GM10248 (cell line): ENCODE results near the gene MAPT.
"Not testable (repeated sequence)": the region's sequence is repeated elsewhere in the genome, so short reads cannot be mapped to it uniquely, and the experiment has no call there.

Experiments used
- CTCF ChIA-PET: fragments of 300-600 bp; sonication (Branson Sonifier 250); formaldehyde crosslinking; extraction: SDS; loops from one replicate; lab custom pipeline; 2021; ENCODE audit warnings: antibody characterized with exemption; lab: Yijun Ruan, JAX
- POLR2A ChIA-PET: fragments of 350-650 bp; sonication (Branson Sonifier 250); formaldehyde crosslinking; extraction: SDS; loops from one replicate; lab custom pipeline; 2020; ENCODE audit warnings: antibody characterized with exemption; lab: Yijun Ruan, JAX
- DNase-seq: peaks from one replicate; pipeline ENCODE4 v3.0.0; 2012; ENCODE audit errors: extremely low spot score
- TF ChIP-seq, protein P1 (sequence below): IDR thresholded peaks from 2 replicates; pipeline ENCODE4 v1.5.1; 2012; ENCODE audit warnings: mild to moderate bottlenecking, low read depth; ENCODE audit errors: extremely low read depth, missing control alignments, control extremely low read depth

MAPT gene

DNA sequence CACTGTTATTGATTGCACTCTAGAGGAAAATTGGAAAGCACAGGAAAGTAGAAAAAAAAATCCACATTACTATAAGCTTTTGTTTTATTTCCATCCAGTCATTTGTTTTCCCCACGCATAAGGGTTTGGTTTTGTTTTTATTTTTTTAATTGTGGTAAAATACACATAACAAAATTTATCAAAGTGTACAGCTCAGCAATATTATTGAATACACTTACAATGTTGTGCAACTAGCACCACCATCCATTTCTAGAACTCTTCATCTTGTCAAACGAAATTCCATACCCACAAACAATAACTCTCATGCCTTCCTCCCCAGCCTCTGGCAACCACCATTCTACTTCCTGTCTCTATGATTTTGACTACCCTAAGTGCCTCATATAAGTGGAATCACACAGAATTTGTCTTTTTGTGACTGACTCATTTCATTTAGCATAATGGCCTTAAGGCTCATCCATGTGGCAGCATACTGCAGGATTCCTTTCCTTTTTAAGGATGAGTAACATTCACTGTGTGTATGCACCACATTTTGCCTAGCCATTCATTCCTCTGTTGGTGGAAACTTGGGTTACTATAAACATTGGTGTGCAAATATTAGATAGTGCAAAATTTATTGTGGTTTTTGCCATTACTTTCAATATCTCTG, 38.5 kb upstream of the MAPT start:
- TF ChIP-seq, protein P1, sequence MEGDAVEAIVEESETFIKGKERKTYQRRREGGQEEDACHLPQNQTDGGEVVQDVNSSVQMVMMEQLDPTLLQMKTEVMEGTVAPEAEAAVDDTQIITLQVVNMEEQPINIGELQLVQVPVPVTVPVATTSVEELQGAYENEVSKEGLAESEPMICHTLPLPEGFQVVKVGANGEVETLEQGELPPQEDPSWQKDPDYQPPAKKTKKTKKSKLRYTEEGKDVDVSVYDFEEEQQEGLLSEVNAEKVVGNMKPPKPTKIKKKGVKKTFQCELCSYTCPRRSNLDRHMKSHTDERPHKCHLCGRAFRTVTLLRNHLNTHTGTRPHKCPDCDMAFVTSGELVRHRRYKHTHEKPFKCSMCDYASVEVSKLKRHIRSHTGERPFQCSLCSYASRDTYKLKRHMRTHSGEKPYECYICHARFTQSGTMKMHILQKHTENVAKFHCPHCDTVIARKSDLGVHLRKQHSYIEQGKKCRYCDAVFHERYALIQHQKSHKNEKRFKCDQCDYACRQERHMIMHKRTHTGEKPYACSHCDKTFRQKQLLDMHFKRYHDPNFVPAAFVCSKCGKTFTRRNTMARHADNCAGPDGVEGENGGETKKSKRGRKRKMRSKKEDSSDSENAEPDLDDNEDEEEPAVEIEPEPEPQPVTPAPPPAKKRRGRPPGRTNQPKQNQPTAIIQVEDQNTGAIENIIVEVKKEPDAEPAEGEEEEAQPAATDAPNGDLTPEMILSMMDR = no peak
- no peak for DNase-seq
- ChIA-PET CTCF (interaction anchor here (1.0 to 1.3 kb wide), 2 partner anchors 24 to 216 kb away, joined by 3 to 4 read pairs; no protein-coding TSS in a partner anchor), POLR2A (no interaction called here)

DNA sequence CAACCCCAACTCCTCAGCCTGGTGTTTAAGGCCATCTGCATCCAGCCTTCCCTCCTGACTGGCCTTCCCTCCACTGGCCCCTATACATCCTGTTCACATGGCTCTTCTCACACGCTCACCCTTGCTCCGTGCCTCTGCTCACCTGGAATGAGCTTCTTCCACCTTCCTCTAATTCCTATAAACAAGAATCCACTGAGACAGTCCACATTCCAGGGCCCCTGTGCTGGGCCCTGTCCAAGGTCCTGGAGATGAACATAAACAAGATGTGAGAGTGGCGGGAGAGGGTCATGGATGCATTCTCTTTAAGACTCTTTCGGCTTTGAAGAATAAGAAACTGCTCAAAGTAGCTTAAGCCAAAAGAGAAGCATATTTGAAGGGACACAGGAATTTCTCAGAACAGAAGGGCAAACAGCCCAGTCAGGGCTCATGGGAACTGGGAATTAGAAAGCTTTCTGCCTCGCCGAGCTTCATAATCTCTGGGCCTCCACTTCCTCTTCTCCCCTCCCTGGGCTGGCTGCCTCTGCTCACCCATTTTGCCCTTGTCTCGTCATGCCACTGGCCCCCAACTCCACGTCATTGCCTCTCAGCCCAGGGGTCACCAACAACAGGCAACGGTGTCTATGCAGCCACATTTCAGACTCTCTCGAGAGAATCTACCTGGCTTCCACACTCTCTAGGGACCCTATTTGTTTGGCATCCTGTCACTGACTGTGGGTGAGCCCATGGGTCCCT, 36.2 kb upstream of the MAPT start:
- no peak for DNase-seq
- TF ChIP-seq, protein P1 = no peak
- ChIA-PET POLR2A (no interaction called here), CTCF (no interaction called here)

DNA sequence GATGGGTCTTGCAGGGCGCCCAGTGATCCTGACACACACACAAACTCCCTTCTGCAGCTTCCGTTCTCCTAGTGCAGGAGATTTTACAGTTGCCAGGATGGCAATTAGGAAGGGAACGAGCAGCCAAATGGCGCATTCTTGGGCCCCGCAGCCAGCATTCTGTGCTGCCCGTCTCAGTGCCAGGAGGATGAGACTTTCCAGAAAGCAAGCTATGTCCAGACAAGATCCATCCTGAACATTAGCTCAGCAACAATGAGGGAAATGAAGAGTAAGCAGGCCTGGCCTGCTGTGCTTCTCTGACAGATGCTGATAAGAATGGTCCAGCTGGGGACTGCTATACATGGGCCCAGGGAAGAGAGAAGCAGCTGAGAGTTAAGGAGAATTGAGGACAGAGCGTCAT, 33.2 kb upstream of the MAPT start:
- no peak for DNase-seq
- TF ChIP-seq, protein P1 = no peak
- POLR2A ChIA-PET = no interaction called here
- CTCF ChIA-PET = interaction anchor here (1.4 to 6.7 kb wide), 2 partner anchors 8 to 9 kb away, joined by 3 to 24 read pairs; no protein-coding TSS in a partner anchor

DNA sequence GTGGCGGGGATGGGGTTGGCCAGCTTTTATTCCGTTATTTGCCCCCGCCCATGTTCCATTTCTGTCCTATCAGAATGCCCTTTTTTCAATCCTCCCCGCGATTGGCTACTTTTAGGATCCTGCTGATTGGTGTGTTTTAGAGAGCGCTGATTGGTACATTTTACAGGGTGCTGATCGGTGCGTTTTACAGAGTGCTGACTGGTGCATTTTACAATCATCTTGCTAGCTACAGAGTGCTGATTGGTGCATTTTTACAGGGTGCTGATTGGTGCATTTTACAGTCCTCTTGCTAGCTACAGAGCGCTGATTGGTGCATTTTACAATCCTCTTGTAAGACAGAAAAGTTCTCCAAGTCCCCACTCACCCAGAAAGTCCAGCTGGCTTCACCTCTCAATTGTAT, 32.2 kb upstream of the MAPT start:
- DNase-seq, POLR2A ChIA-PET: not testable (repeated sequence)
- CTCF ChIA-PET = interaction anchor here (6.7 kb wide), 1 partner anchor 10 kb away, joined by 24 read pairs; no protein-coding TSS in a partner anchor

DNA sequence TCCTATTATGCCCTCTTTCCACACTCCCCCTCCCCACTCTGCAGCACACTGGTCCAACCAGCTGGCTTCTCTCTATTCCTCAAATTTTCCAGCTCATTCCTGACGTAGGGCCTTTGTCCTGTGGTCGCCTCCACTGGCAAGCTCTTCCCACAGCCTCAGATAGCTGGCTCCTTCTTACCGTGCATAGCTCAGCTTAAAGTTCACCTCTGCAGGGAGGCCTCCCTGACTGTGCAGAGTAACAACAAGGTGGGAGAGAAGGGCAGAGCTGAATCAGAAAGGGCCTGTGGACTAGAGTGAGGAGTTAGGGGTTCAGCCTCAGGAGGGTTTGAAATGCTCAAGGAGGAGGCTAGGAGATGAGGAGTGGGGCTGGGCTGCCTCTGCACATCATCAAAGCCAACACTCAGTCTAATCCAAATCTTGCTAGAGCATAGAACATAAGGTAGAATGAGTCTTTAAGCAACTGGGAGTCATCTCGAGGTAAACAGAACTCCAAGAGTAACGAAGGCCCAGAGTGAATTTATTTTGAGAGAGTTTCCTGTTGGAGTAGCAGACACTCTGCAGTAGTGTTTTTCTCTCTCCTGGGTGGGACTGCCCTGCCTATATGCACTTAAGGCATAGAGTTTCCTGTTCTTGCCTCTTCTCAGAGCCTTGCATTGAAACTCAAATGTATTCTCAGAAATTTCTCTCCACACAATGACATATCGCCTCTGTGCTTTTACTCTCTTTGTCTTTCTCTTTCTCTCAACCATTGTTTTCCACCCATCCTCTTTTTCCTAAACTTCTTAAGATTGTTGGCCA, 30.3 kb upstream of the MAPT start:
- DNase-seq = no peak
- TF ChIP-seq, protein P1 = no peak
- ChIA-PET POLR2A (no interaction called here), CTCF (interaction anchor here (0.7 to 6.7 kb wide), 5 partner anchors 9 to 32 kb away, joined by 3 to 24 read pairs (median 3); no protein-coding TSS in a partner anchor)

DNA sequence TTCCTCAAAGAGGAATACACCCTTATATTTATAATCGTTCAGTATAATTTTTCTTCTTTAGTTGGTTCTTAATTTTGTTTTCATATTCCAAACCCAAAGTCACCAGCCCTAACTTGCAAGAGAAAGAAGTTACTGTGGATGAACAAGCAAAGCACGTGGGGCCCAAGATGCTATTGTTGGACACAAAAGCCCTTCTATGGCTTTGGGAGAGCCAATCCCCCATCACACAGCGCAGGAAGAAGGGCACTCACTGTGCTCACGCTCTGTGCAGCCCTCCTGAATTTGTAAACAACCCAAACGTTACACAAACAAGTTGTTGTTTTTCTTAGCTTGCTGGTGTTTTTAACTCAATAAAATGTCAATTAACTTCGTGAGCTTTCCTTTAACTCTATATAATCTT, 27.2 kb upstream of the MAPT start:
- ChIA-PET CTCF (interaction anchor here (0.9 to 1.6 kb wide), 2 partner anchors 10 to 15 kb away, joined by 3 to 6 read pairs; no protein-coding TSS in a partner anchor), POLR2A (no interaction called here)
- no peak for DNase-seq
- TF ChIP-seq, protein P1 = no peak
